CD4-positive, alpha-beta T cell treated with Interleukin-1 beta for 1 hour (primary cell): ENCODE measurements around the gene TMEM272.
"Not testable (repeated sequence)": the region's sequence is repeated elsewhere in the genome, so short reads cannot be mapped to it uniquely, and the experiment has no call there.

ENCODE experiments used
- DNase-seq, 2 donors: peaks; one replicate each; pipeline ENCODE4 v3.0.0-alpha.2; 2020 to 2022

Gene TMEM272

DNA sequence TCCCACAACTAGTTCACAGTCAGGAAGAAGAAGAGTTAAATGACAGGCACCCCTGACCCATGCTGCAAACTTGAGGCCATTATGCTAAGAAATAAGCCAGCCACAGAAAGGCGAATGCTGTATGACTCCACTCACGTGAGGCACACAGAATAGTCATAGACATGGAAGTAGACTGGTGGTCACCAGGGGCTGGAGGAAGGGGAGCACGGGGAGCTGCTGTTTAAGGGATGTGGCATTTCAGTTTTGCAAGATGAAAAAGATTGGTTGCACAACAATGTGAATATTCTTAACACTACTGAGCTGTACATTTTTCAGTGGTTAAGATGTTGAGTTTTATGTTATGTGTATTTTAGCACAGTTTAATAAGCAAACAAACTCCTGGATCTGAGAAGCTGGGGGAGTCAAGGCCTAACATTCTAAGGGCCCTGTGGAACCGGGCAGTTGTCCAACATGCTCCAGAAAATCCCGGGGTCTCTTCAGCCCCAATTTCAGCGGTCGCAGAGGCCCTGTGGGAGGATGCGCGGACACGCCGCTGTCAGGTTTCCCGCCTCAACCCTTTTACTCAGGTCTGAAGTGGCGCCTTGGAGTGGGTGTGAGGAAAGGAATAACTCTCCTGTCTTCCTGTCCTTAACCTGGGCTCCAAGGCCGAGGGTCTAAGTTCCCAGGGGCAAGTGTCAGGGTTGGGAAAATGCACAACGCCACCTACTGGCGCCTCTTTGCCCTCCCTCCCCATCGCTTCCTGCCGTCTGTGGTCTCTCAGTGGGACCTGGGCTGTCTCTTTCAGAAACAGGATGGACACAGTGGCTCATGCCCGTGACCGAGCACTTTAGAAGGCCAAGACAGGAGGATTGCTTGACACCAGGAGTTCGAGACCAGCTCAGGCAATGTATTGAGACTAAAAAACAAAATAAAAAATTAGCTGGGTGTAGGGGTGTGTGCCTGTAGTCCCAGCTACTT is 4.4 kb upstream of the TMEM272 start:
- DNase-seq = peak in 1 of 2 donors; percentile 28

DNA sequence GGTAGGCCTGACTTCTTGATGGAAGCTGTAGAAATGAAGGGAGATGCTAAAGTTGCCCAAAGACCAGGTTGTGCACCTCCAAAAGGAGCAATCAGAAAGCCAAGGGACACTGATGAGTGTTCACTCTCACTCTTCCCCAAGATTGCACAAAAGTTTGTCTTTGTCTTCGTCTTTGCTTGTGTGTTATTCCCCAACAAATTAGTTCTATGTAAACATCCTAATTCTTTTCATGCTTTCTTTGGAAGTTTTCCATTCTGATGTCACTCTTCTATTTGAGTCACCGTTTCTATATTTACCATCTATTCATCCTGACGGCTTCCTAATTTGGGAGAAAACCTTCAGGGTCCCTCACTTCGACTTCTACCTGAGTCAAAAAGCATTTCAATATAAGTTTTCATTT is 3.7 kb upstream of the TMEM272 start:
- DNase-seq = no peak

DNA sequence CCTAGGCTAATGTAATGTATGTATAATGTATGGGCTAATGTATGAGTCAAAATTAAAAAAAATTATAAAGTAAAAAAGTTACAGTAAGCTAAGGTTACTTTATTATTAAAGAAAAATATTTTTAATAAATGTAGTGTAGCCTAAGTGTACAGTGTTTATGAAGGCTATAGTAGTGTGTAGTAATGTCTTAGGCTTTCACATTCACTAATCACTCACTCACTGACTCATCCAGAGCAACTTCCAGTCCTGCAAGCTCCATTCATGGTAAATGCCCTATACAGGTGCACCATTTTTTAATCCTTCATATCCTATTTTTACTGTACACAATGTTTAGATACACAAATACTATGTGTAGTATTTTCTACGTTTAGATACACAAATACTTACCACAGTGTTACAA is 1.8 kb upstream of the TMEM272 start:
- no peak for DNase-seq

DNA sequence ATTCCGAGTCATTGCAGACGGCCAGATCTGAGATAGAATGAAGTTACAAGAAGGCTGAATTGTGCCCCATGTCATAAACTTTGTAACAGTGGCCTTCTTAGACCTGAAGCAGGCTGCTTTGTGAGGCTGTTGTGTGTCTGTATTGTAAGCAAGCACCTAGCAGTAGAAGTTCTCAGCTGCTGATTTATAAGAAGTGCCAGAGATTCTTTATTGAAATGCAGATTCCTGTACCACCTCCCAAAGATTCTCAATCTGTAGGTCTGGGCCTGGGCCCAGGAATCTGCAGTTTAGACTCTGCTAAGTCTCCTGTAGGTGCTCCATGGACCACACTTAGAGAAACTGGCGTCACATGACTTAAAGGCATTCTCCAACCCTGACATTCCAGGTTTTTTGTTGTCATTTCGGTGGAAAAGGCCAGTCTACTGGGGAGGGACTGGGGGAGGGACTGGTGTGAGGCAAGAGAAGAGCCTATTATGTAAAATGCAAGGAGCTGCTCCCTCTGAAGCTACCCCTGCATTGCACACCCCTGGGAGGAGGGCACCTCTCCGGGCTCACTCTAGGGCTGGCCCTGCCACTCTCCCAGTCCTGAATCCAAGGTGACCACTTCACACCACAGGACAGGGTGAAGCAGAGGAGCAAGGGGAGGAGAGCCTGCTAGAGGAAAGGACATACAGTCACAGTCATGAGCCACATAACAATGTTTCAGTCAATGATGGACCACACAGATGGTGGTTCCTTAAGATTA is 769 bp upstream of the TMEM272 start:
- DNase-seq = no peak

DNA sequence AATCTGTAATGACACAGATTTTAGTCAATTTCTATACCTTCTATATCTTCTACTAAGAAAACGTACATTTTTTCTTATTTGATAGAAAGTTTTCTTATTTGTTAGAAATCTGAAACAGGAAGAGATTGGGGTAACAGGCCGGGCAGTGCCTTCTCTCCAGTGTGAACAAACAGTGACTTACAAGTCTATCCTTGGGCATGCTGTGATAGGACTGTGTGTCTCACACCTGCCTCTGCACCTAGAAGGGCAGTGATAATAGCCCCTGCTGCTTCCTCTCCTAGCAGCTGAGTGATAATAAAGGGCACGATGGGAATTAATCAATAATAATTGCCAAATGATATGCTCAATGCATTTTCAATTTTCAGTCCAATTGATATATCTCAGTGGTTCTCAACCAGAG is 1.4 kb downstream of the TMEM272 start:
- no peak for DNase-seq

DNA sequence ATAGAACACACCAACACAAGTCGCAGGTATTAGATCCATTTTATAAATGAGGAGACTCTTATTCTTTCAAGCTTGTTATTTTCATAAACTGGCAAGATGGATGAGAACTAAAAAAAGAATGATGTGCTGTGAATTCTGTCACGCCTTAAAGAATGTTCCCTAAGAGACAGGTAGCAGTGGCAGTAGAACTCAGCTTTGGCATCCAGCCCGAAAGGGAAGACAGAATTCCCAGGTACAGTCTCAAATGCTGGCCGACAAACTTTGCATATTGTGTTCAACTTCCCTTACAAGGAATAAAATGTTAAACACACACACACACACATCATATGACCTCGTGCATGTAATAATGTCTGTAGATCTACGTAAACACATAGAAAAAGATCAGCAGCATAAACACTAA is 3.2 kb downstream of the TMEM272 start:
- no peak for DNase-seq

DNA sequence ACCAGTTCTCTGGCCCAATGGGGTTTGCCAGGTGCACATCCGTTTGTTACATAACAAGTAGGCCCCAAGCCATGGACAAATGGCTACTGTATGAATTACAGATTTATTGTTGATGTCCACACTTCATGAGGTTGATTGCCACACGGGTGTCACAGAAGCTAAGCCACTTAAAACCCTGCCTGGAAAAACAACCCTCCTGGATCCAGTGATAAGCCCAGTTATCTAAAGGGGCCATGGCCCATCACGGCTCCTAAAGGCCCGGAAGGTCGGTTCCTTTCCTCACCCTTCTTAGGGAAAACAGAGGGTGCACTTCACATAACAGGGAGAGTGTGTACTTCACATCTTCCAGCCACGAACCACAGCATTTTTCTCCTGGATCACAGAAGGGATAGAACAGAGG is 4.1 kb downstream of the TMEM272 start:
- no peak for DNase-seq

DNA sequence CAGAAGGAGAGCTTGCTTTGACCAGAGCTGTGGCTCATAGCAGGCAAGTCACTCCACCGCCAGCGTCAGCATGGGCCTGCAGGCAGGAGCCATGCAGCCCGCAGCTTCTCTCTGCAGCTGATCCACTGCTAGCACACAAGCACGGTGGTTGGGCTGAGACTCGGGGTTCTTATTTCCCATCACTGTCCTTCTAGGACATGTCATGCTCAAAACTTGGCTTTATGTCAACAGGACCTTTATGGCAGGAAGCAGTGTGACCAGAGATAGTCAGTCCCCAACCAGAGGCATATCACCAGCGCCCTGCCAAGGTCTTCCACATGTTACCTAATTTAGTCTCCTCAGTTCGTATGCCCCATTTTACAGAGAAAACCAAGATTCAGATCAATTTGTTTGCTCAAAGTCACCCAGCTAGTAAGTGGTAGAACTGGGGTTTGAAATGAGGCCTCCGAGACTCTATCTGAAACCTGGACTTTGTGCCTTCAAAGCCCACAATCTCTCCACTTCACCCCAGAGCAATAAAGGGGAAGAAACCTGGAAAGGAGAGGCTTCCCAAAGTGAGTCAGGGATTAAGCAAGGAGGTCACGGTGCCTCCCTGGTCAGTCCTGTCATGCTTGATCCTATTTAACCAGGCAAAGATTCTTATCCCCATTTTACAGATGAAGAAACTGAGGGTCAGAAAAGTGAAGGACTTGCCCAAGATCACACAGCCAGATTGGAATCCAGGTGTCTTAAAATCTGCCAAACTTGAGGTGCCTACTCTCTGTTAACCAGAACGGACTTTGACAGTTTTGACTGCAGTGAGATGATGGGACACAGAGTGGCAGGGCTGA is 5.1 kb downstream of the TMEM272 start:
- no peak for DNase-seq

DNA sequence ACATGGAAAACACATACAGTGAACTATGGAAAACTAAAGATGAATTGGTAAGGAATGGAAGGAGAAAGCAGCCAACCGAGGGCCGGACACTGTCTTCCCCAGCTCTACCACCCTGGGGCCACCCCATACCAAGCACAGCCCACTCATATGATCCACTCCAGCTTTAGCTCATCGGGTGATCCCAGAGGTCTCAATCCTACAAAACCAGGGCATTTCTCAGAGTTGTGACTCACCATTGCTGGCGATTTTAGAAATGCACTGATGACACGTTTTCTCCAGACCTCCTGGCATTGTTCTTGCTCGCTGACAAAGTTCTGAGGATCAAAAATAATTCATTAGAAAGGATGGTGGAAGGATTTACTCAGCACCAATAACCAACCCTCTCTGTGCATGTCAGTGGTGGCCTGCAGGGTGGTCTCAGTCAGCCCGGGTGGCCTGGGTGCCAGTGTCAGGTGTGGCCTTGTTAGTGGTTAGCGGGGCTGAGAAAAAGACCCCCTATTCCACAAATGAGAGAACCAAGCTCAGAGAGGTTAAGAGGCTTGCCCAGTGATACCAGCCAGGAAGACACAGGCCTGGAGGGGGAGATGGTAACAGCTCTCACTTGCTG is 6.6 kb downstream of the TMEM272 start:
- DNase-seq = no peak

DNA sequence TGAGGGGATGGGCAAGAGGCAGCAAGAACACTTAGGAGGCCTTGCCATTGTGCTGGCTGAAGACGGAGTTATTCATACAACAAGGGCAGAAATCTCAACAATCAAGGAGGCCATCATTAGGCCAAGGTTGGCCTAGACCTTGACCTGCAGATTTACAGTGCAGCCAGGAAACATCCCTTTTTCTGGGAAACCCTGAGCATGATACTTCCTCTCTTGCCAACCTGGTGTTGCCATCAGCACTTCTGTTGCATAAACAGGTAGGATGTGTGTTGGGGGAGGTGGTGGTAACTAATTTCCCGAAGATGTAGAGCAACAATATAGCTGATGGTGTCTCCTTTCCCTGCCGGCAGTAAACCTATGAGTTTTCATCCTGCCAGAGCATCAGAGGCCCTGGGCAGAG is 8.0 kb downstream of the TMEM272 start:
- no peak for DNase-seq

DNA sequence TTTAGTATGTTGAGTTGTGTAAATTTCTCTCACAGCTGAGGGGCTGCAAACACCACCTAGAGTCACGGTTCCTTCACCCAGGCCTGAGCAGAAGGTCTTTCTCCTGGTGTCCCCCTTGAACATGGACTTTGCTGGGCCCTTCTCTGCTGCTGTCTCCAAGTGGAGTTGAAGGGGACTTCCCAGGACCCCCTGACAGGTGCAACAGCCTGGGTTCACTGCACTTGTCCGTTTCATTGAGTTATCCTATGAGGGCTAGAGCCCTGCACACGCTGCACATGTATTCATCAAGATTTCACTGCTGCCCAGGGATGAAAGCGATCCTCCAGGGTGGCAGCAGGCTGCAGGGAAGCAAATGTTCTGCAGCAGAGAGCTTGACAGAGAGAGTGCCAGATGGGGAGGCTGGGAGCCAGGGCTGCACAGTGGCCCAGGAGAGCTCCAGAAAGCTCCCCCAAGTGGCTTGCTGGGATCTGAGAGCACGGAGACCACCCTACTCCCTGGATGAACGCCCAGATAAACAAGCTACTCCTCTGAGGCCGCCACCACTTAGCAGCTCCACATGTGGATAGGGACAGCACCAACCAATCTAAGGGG is 10.3 kb downstream of the TMEM272 start:
- no peak for DNase-seq

DNA sequence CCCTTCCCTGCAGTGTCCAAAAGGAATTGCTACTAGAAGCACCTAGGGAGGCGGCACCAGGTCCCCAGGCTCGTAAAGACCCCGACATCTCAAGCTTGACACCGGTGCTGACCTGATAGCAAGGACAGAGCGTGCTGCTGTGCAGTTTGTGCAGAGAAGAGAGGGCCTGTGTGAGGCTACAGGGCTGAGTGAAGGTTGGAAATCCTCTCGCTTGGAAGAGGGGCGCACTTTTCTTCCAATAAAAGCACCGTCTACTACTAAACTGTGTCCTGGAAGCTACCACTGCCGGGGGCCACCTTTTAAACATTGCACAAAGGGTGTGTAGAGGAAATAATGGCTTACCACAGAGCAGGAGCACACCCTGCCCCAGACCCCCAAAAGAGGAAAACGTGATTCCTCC is 11.0 kb downstream of the TMEM272 start:
- DNase-seq = no peak

DNA sequence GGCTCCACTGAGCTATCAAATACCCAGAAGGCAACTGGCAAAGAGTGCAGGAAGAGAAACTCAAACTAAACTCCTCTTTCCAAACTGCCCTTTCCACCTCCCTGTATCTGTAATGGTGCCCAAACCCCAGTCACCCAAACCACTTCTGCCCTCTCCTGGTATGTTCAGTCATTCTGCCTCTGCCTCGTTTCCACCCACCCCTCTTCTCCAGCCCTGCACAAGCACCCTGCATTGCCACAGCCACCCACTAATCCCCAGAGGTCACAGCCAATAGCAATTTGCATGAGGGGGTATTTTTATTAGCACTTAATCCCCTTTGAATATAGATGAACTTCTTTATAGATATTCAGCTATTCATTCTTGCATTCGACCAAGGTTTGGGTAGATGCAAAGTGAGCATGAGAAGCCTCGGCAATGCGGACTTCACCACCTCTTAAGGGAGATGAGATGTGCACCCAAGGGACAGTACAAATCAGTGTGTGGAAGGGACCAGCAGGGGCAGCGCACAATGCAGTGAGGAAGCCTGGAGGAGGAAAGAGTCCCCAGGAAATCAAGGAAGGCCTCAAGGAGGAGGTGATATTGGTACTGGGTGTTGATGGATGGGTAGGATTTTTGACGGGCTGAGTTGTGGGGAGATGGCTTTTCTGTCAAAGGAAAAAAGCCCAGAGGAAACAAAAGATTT is 12.4 kb downstream of the TMEM272 start:
- DNase-seq = peak; percentile 68 to 76

DNA sequence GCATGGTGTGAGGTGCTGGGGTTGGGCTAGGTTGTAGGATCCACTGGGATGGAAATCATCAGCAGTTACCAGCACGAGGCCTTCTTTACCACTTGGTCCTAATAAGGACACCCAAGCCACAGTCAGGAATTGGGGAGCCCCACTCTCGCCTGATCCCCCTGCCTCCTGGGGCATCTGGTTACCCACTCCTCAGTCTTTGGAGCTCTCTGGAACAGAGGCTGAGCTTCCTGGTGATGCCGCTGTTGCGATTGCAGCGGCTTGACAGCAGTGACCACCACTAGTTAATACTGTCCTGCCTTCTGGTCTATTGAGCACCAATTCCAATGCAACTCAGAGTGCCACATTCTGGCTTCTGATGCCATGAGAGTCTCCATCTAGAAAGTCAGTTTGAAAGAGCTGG is 13.5 kb downstream of the TMEM272 start:
- DNase-seq = no peak

DNA sequence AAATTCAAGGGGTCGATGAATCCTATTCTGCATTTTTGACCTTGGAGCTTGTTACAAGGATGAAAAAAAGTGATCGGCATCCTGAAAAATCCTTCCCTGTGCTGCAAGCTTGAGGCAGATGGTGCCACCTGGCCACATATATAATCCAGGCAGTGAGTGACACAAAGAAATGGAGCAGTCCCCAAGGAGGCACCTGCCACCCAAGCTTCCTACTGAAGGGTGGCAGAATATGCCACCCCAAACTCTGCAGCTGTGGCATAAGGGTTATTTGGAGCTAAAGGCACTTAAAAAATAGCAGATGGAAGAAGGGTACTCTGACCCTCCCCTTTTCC is 15.4 kb downstream of the TMEM272 start:
- DNase-seq = no peak

DNA sequence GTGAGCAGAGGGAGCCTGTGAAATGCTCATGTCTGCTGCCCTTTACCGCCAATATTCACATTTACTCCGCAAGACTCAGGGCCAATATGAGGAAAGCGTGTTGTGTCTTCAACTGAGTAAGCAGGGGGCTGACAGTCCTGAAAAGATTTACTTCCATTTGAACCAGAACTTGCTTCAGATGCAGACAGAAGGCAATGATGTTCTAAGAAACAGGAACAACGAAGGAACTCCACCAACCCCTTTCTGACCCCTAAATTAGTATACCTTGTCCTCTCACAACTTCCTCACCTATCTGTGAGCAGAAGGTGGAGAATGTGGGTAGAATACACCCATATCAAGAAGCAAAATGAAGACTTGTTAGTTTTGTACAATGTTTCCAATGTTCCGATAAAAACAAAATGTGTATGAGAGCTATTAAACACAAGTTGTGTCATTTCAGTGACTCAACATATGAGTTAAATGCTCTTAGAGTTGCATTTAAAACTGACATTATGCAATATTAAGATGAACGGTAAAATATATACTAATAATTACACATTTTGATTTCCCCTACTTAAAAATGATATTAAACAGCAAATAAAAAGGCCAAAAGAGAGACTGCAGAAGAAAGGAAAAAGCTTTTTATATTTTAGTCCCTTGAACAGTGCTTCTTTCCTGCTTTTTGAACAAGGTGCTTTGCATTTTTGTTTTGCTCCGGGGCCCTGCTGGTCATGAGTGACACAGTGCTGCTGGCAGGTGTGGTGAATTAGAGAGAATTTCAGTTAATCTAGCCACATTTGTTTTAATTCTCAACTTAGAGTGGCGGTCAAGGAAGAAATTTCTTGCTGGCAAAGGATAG is 16.0 kb downstream of the TMEM272 start:
- DNase-seq = no peak

DNA sequence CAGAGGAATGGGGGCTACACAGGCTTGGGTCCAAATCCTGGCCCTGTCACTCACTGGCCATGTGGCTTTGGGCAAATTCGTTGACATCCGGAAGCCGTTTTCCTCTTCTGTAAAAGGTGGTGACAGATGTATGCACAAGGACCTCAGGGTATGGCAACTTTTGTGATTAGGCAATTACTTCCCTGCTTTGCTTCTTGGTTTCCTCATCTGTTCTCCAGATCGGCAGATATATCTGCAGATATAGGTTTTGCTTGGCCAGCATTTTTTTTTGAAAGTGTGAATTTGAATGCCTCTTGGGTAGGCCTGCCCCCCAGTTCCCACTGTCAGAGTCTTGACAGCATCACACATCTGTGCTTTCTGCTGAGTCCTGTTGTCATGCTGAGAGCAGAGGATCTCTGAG is 17.7 kb downstream of the TMEM272 start:
- no peak for DNase-seq

DNA sequence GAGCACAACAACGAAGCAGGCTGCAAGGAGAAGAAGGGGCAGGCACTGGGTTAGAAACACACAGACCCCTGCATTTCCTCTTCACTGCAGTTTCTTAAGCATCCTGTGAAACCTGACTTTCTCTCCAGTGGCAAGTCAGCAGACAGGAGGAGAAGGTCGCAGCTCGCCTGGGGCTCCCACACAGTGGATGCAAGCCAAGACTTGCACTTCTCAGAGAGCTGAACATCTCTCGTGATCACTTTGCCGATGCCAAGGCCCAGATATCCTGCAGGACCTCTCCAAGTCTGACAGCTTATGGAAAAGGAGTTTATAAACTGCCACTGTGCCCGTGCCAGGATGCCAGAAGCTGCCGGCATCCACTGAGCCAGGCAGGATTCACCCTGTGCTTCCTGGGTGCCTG is 18.4 kb downstream of the TMEM272 start:
- DNase-seq = no peak

DNA sequence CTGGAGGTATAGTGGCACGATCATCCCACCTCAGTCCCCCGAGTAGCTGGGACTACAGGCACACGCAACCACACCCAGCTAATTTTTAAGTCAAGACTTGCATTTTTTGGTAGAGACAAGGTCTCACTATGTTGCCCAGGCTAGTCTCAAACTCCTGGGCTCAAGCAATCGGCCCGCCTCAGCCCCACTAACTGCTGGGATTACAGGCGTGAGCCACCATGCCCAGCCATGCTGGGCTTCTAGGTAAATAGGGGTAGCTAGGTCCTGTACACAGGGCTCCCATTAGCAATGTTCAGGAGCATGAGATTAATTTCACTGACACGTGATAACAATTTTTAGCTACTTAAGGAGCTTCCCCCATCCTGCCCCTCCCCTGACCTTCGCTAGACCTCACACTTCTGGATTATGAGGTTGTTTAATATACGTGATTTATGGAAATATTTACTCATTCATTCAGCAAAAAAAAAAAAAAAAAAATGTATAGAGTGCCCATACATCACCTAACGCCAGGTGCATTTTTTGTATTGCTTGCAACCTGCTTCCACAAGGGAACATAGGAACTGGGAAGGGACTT is 19.2 kb downstream of the TMEM272 start:
- DNase-seq = no peak

DNA sequence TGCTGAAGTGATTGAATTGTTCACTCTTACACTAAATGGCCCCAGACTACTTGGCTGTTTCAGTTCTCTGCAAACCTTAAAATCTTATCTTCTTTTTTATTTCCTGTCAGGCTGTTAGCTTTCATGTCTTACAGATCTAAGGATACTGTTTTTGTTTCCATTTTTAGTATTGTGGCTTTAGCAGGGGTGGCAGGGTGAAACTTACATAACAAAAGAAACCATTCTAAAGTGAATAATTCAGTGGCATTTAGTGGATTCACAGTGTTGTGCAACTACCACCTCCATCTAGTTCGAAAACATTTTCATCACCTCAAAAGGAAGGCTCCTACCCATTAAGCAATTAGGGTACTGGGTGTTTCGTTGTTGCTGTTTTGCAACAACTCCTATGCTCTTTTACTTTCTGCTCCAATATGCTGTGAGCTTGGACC is 19.8 kb downstream of the TMEM272 start:
- DNase-seq = peak in 1 of 2 donors; percentile 67

DNA sequence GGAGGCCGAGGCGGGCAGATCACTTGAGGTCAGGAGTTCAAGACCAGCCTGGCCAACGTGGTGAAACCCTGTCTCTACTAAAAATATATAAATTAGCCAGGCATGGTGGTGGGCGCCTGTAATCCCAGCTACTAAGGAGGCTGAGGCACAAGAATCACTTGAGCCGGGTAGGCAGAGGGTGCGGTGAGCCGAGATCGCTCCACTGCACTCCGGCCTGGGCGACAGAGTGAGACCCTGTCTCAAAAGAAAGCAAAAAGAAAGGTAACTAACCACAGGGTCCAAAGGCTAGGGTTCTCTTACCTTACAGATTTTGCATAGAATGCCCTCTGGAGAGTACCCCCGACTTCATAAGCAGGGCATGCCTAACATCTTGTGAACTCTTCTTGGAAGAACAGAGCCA is 20.3 kb downstream of the TMEM272 start:
- DNase-seq = not testable (repeated sequence)
